PFSK-1 (cell line): ENCODE results near the gene OBI1.

ENCODE experiments used
- POLR2AphosphoS5 ChIP-seq: IDR thresholded peaks from 2 replicates; pipeline ENCODE4 v1.6.1; 2012; ENCODE audit warnings: low read depth, mild to moderate bottlenecking, control low read depth, low read length, moderate library complexity
- SIN3A ChIP-seq: IDR thresholded peaks from 2 replicates; pipeline ENCODE4 v1.6.1; 2012; ENCODE audit warnings: mild to moderate bottlenecking, low read length, moderate library complexity, borderline replicate concordance; ENCODE audit not compliant: insufficient read depth
- TAF1 ChIP-seq: IDR thresholded peaks from 2 replicates; pipeline ENCODE4 v1.6.1; 2012; ENCODE audit warnings: low read length, control low read depth, borderline replicate concordance; ENCODE audit not compliant: insufficient read depth

GRCh38 chr13:78593129-78593528, 65.8 kb downstream of the OBI1 start:
- TF ChIP-seq POLR2AphosphoS5 (no peak), SIN3A (no peak), TAF1 (no peak)
